Lung microvascular endothelial cell (primary cell): ENCODE results near the gene PLA2G3. TPM values are rescaled to one million over a fixed set of nuclear protein-coding genes. Genes with fewer than 3 reads are reported as not detected.
"Not testable (repeated sequence)": the region's sequence is repeated elsewhere in the genome, so short reads cannot be mapped to it uniquely, and the experiment has no call there.

Experiments used
- DNase-seq, 2 donors: peaks; one replicate each; pipeline versions ENCODE4 v3.0.0 to v3.0.0-alpha.2; 2010; ENCODE audit warnings: low read depth in 2 of 2
- total RNA-seq: library from RNA; depleted of rRNA; stranded (reverse); fragments of >200 nt; gene quantifications from 2 replicates; pipeline ENCODE4 v1.2.1, GENCODE V29; 2014

Gene PLA2G3, protein sequence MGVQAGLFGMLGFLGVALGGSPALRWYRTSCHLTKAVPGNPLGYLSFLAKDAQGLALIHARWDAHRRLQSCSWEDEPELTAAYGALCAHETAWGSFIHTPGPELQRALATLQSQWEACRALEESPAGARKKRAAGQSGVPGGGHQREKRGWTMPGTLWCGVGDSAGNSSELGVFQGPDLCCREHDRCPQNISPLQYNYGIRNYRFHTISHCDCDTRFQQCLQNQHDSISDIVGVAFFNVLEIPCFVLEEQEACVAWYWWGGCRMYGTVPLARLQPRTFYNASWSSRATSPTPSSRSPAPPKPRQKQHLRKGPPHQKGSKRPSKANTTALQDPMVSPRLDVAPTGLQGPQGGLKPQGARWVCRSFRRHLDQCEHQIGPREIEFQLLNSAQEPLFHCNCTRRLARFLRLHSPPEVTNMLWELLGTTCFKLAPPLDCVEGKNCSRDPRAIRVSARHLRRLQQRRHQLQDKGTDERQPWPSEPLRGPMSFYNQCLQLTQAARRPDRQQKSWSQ
- total RNA-seq, result not detected in 2 replicates

- peak in 1 of 2 donors; percentile 10 for DNase-seq
Measured at GRCh38 chr22:31139866-31140716, at the start of gene PLA2G3. PLA2G3 (minus strand) TSS chr22:31140508; CDS start chr22:31140354, 154 bp downstream.

DNA sequence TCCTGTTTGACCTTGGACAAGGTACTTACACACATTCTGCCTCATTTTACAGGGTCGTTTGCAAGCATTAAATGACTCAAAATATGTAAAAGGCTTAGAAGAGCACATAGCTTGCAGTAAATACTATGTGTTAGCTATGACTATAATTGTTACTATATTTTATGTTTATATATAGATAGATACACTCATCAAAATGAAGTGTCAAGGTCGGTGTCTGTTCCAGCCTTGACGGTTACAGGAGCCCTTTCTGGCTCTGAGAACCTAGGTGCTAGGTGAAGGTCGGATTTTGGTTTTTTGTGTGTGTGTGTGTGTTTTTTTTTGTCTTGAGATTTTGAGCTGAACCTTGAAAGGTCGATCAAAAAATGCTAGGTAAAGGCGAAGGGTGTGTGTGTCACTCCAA lies 47.3 kb upstream of the PLA2G3 start:
- no peak for DNase-seq

- no peak for DNase-seq
Measured at GRCh38 chr22:31185056-31185455, 44.7 kb upstream of the PLA2G3 start.

DNA sequence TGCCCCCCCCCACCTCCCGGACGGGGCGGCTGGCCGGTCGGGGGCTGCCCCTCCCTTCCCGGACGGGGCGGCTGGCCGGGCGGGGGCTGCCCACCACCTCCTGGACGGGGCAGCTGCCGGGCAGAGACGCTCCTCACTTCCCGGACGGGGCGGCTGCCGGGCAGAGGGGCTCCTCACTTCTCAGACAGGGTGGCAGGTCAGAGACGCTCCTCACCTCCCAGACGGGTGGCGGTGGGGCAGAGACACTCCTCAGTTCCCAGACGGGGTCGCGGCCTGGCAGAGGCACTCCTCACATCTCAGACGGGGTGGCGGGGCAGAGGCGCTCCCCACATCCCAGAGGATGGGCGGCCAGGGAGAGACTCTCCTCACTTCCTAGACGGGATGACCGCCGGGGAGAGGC lies 43.7 kb upstream of the PLA2G3 start:
- DNase-seq, result no peak

GRCh38 chr22:31179345-31179744 lies 39.0 kb upstream of the PLA2G3 start:
- no peak for DNase-seq

GRCh38 chr22:31178859-31179258 lies 38.6 kb upstream of the PLA2G3 start:
- DNase-seq, result no peak

DNA sequence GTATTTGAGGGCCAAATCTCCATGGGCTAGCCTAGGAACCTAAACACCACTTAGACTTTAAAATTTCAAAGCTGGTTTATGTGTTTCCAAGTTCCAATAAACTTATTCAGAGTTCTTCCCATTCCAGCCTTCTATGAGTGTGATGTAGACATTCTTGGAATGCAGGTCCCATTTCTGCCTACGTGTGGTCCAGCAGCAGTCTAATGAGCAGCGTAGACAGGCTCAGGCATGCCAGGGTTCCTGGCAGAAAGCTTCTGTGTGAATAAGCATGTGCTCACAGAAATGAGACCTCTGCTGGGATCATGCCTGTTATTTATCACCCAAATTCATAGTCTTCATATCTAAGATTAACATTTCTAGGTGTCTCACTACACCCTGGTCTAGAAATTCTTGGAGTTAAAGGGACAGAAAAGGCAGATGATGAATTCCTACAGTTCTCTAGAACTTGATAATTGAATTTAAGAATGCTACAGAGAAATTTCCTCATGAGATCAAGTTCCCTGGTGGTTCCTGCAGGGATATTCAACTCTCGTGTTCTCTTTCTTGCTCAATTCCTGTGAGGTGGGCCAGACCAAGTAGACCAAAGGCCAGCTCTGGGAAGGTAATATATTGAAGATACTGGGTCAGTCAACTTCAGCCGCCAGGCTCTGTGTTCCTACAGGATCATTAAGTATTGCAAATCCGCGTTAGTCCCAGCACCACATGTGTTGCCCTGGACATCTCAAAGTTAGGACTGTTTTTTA lies 37.3 kb upstream of the PLA2G3 start:
- DNase-seq, result peak in 1 of 2 donors; percentile 21

DNA sequence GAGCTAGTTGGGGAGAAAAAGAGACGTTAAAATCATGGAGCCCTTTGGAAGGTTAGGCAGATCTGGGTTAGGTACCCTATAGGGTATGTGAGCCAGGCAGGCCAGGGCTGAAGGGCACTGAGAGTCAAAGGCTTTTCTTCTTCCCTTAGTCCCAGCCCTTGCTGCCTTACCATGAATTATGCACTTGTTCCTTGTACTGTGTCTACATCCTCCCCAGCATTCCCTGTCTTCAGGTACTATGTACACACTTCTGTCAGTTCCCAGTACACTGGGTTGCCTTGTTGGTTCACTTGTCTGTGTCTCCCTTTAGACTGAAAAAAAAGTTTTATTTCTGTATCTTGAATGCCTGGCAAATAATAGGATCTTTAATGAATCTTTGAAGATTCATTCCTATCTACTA lies 36.6 kb upstream of the PLA2G3 start:
- no peak for DNase-seq

DNA sequence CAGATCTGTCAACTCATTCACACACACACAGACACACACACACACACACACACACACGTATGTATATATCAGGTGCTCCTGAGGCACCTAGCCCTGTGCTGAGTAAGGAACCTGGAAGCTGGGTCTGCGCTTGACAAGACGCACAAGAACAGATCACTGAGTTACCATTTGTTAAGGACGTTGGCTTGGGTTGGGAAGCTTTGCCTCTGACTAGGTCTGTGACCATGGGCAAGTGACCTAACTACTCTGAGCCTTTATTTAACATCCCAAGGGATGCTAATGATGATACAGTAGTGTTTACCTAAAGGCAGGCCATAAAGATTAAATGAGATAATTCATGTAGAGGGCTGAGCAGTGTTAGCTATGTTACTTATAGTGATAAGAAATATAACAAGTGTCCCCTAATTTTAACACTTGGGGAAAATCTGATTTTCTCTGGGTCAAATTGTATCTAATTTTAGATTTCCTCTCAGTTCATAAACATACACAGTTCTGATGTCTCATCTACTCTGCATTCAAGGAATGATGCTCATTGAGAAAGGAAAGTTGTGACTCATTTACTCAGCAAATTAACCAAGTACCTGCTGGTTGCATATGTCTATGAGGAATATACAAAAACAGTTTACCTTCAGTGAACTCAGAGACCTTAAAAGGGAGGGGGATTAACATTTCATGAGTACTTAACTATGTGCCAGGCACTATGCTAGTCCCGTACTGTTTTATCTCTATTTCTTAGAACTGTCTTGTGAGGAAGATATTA lies 33.3 kb upstream of the PLA2G3 start:
- DNase-seq, result peak in 1 of 2 donors; percentile 85

DNA sequence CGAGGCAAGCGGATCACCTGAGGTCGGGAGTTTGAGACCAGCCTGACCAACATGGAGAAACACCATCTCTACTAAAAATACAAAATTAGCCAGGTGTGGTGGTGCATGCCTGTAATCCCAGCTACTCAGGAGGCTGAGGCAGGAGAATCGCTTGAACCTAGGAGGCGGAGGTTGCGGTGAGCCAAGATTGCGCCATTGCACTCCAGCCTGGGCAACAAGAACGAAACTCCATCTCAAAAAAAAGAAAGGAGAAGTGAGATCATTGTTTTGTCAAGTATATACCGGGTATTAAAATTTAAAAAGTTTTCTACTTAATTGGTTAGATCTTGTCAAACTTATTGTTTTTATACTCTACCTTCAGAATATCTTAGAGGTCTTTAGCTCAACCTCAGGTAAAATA lies 31.4 kb upstream of the PLA2G3 start:
- not testable (repeated sequence) for DNase-seq

DNA sequence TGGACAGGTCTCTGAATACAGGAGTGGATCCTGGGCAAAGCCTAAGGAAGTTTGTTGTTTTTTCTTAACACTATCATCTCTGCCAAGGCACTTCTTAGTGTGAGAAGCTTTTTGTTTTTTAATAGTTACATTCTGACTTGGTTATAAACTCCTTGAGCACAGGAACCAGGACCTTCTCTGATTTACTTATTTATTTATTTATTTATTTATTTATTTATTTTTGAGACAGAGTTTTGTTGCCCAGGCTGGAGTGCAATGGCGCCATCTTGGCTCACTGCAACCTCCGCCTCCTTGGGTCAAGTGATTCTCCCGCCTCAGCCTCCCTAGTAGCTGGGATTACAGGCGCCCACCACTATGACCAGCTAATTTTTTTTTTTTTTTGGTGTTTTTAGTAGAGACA lies 30.7 kb upstream of the PLA2G3 start:
- DNase-seq, result no peak

GRCh38 chr22:31162015-31162765 lies 21.9 kb upstream of the PLA2G3 start:
- DNase-seq, result no peak

DNA sequence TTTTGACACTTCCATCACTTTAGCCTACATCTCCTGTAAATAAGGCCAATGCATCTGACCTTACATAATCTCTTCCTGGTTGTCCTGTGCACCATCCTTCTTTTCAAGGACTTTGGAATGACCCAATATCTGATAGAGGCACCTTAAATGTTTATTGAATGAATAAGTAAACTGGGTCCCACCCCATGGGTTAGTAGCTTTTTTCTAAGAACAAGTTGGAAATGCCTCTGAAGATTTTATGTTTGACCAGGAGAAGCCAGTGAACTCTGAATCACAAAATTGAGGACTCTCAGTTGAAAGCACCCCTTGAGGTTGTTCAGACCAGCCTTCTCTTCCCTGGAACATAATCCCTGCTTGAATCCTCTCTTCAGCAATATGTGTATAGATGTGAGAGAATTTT lies 21.1 kb upstream of the PLA2G3 start:
- no peak for DNase-seq

DNA sequence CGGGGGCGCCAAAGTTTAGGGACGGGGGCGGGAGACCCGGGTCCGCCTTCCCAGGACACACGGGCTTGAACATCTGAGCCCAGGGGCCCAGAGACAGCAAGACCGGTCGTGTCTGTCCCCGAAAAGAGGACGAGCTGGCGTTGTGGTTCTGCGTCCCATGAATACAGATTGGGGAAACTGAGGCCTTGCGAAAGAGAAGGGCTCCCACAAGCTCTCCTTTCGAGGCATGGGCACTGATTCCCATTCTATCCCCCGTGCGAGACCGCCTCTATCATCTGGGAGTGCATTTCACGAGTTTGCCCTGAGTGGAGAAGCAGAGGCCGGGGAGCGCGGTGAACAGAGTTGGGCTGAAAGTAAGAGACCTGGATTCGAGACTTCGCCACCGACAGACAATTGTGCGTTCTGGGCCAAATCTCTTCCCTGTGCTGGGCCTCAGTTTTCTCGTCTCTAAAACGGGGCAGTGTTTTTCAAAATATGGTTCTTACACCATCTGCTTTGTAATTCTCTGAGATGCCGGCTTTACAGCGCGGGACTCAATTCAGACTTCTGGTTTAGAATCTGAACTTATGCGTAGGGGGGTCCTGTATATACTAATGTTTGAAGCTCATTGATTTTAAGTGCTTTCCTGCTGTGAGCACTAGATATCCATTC lies 20.1 kb upstream of the PLA2G3 start:
- DNase-seq, result peak; percentile 44 to 45

DNA sequence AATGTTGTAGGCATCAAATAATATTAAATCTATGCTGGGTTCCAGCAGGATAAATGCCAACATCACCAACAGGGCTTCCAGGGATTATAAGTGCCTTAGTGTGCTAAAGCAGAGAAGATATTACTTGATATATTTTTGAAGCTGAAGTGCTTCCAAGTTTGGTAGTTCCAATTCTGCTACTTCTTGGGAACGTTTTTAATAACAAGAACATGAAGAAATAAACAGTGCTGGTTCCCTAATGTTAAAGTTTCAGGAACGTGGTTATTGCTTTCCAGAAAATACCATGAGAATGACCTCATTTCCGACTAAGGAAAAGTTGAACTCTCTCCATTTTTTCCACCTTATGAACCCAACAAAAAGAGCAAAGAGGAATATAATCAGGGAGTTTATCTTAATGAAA lies 15.1 kb upstream of the PLA2G3 start:
- peak in 1 of 2 donors; percentile 48 for DNase-seq

DNA sequence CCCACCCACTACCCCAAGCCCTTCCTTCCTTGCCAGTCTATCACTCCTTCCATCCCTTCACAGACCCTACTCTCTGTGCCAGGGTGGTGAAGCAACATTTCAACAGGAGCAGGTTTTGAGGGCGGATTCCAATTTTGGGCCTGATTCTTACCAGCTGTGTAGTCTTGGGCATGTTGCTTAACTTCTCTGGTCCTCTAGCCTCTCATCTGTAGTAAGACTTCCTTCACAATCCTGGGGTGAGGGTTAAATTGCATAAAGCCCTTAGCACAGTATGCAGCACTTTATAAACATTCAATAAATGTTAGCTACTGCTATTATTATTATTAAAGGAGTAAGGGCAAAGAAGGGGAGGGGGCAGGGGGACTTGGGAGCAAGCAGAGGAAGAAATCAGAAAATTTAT lies 14.7 kb upstream of the PLA2G3 start:
- DNase-seq, result no peak

- DNase-seq, result no peak
Measured at GRCh38 chr22:31153357-31153756, 13.0 kb upstream of the PLA2G3 start.

- DNase-seq, result no peak
Measured at GRCh38 chr22:31151872-31152271, 11.6 kb upstream of the PLA2G3 start.

DNA sequence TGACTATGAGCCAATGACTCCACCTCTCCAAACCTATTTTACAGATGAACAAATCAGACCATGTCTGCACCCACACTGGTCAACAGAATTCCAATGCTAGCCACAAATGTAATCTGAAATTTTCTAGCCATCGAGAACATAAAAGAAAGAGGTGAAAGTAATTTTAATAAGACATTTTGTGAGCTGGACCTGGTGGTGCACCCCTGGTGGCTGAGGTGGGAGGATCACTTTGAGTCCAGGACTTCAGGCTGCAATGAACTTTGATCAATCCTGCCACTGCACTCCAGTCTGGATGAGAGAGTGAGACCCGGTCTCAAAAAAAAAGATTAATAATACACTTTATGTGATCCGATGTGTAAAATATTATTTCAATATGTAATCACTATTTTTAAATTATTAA lies 10.3 kb upstream of the PLA2G3 start:
- DNase-seq, result no peak
